NCI-H1417 treated with DMSO at 0.1 percent for 48 hours (cell line): Measurements from ENCODE around the gene NPEPL1.

ENCODE experiments used
- DNase-seq: peaks from one replicate; lab custom pipeline; 2025; lab: John Stamatoyannopoulos, UW

Gene NPEPL1

DNA sequence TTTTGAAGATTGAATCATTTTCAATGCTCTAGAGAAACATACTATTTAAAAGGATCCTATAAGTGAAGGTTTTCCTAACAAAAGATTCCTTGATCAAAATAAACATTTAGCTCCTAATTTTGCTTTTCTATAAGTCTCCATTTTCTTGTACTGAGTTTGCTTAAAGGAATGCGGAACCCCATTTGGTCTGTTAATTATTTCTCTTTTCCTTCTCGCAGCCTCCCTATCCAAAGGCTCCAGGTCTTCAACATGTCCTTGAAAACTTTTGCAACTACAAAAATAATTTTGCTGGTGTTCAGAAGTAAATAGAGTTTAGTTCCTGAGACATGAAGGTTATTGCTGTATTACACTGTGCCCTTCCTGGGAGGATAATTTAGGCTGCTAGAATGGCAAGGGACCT is 8.3 kb upstream of the NPEPL1 start:
- no peak for DNase-seq

DNA sequence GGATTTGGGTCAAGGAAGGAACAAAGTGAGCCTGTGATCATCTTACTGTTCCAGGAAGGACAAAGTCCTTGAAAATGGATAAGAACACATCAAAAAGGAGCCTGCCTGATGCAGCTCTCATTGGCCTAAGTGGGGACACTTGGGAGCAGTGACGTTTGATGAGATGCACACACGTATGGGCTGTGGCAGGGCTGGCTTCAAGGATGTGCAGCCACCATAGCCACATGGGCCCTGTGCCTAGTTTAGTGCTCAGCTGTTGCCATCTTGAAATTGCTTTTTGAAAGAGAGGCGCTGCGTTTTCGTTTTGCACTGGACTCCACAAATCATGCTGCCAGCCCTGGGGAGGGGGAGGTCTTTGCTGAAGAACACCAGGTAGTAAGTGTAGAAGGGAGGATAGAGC is 6.6 kb upstream of the NPEPL1 start:
- DNase-seq = no peak

DNA sequence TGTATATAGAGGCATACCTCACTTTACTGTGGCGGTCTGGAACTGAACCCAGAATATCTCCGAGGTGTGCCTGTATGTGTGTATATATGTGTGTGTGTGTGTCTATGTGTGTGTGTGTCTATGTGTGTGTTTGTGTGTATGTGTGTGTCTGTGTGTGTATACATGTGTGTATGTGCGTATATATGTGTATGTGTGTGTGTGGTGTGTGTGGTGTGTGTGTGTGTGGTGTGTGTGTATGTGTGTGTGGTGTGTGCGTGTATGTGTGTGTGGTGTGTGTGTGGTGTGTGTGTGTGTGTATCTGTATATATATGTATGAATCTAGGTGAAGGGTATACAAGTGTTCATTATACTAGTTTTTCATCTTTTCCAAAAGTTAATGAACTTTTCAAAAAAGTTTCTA is 4.2 kb upstream of the NPEPL1 start:
- no peak for DNase-seq

- no peak for DNase-seq
Measured at GRCh38 chr20:58688840-58689239, 3.8 kb upstream of the NPEPL1 start.

GRCh38 chr20:58690396-58691135 is 2.0 kb upstream of the NPEPL1 start:
- no peak for DNase-seq

DNA sequence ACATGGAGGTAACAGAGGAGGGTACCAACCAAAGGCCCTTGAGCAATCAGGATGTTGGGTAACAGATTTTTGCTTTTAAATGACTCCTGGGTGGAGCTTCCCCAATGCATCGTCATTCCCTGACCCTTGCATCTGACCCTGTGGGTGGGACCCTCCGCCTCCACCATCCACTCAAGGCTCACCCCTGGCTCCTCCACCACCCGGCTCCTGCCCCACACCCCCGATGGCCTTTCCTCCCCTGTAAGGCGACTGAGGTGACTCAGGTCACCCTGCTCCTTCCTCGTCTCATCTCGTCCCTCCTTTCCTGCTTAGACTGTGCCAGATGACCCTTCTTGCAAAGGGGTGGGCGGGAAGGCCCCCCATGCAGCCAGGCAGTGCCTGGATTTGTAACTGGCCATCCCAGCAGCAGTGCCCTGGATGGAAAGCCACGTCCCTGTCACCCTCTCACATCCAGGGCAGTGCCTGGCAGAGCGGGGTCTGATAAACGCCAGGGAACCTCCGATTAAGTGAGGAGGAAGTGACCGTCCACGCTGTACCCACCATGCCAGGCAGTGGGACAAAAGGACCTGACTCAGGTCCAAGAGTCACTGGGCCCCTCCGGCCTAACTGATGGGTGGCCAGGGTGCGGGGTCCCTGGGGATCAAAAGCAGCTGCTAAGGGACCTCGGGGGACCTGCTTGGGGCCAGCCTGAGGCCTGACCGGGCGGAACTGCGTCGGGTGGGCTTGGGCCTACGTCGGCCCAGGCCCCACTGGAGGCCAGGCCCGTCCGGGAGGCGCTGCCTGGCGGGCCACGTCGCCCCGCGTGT is 624 bp upstream of the NPEPL1 start:
- DNase-seq = no peak

DNA sequence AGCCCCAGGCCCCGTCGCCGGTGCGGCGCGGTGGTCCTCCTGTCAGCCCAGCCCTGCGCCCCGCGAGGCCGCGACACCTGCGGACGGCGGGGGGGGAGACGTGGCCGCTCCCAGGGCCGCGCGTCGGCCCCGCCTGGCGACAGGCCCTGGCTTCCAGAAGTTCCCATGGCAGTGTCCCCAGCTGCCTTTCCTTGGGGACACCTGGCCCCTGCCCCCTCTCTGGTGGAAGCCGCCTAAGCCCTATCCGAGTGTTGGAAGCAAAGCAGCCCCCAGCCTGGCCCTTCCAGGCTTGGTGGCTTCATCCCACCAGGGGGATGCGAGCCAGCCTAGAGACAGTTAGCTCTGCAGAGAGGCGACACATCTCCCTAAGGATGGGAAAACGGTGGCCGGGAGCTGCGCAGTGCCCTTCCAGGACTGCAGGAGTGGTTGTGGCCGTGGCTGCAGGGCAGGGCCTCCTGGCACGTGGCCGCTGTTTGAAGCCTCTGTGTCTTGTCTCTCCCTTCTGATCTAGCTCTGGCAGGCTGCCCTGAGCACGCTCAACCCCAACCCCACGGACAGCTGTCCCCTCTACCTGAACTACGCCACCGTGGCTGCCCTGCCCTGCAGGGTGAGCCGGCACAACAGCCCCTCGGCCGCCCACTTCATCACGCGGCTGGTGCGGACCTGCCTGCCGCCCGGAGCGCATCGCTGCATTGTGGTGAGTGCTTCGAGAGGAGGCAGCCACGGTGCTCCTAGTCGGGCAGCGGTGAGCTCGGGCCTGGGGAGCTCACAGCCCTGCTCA is 816 bp downstream of the NPEPL1 start:
- no peak for DNase-seq

DNA sequence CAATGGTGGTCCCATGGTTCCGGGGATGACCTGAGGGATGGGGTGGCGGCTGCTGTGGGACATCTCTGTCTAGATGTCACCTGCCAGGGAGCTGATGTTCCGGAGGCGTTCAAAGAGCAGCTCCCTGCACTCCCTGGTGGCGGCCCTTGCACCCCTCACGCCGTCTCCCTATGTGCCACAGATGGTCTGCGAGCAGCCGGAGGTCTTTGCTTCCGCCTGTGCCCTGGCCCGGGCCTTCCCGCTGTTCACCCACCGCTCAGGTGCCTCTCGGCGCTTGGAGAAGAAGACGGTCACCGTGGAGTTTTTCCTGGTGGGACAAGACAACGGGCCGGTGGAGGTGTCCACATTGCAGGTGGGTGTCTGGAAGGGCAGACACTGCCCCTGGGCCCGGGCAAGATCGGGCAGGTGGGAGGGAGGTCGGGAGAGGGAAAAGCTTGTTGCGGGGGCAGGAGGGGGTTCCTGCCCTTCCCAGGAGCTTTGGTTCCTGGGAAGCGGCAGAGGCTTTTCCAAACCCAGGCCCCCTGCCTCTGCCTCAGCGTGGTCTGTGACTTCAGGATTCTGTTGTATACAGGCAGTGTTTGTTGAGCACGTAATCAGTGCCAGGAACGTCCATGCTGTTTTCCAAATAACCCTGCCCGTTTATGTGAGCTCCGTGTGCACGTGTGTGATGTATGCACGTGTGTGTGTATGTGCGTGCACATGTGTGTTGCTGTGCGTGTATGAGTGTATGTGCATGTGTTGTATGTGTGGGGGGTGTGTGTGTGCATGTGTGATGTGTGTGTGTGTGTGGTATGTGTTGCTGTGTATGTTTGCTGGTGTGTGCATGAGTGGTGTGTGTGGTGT is 1.9 kb downstream of the NPEPL1 start:
- no peak for DNase-seq

GRCh38 chr20:58695084-58695722 is 2.6 kb downstream of the NPEPL1 start:
- DNase-seq = no peak

DNA sequence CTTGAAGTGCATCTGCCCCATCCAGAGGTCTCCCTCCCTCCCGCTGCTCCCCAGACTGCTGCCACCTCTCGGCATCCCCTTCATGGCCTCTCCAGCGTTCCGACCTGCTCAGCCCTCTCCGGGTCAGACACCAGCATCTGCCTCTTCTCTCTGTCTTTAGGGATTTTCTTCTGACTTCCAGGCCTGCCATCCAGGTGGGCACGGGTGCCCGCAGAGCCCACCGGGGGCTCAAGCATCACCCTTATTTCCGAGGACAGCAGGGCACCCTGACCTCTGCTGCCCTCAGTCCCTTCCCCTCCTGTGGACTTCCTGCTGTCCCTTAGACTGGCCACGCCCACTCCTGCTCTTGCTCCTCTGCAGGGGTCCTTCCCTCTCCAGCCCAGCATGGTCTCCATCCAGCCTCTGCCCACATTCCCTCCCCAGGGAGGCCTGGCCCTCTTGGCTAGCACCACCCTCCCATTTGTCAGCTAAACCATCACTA is 3.3 kb downstream of the NPEPL1 start:
- no peak for DNase-seq

DNA sequence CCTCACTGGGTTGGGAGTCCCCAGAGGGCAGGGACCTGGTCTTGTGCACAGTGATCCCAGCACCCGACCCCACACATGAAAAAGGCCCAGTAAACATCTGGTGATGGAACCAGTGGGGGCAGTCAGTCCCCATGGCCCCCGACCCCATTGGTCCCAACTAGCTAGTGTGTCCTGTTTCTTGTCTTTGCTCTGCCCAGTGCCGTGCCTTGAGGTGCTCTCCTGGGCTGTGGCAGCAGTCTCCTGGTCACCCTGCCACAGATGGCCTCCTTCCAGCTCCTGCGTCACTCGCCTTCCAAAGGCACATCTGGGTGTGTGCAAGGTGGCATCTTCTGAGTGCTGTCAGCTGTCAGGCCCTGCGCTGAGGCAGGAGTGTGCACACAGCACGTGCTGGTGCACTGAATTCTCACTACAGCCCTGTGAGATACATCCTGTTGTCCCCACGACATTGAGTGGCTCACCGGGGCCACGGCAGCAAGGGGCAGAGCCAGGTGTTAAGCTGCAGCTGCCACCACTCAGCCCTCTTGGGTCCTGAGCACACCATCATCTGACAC is 3.9 kb downstream of the NPEPL1 start:
- DNase-seq = no peak

- DNase-seq = no peak
Measured at GRCh38 chr20:58697201-58697866, 4.7 kb downstream of the NPEPL1 start.

DNA sequence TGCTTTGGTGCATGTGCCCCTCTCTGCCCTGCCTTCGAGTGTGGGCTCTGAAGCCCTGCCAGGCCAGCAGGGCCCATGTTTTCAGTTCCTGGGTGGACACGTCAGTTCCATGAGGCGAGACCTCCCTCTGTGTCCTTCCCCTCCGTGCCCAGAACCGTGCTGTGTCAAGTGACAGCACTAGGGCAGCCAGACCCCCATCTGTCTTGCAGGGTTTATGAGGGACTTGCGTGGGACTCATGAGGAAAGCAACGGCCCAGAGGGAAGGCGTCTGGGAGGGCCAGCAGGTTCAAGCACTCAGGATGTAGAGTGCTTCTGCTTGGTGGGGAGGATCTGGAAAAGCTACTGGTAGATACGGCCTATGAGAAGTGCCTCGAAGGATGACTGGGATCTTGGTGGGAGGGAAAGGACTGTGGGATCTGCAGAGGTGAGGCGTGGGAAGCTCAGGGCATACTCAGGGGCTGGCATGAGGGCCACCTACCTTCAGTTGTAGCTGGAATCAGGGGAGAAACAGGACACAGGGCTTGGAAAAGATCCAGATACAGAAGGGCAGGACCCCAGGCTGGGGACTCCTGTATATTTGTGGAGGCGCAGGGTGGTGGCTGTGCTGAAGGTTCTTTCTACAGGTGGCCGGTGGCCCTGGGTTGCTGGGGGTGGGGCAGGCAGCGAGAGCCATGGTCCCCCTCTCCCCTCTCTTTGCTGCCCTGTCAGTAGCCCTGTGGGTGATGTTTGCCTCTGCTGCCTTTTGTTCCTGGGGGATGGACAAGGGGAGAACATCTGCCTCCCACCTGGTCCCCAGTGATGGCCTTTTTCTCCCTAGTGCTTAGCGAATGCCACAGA is 5.5 kb downstream of the NPEPL1 start:
- DNase-seq = no peak

DNA sequence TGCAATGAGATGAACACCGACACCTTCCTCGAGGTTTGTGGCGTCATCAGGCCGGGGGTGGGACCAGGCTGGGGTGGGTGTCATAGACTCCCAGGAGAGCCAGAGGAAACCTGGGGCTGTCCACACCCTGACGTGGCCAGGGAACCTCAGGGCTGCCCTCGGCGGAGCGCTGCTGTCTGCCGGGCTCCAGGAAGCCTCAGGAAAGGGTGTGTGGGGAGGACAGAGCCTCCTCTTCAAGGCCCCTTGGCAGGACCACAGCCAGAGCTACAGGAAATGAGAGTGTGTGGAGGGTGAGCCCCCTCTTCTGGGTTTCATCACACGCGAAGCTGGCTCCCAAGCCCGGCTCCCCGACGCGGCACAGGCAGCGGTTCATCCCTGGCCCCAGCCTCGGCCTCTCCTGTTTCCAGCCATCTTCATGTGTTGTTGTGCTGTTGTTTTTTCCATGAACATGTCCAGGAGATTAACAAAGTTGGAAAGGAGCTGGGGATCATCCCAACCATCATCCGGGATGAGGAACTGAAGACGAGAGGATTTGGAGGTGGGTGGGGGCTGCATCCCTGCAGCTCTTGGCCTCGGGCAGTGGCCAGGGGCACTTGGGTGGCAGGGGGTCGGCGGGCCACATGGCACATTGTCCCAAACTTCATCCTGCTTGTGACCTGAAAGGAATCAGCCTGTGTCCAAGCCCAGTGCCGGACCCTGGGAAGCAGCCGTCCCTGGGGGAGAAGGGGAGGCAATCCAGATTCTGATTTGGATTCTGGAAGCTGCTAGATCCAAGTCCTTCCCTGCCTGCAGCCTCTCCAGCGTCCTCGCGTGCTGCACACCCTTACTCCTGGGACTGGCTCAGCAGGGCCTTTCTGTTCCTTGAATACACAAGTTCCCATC is 6.4 kb downstream of the NPEPL1 start:
- DNase-seq = no peak

GRCh38 chr20:58699623-58700107 is 7.1 kb downstream of the NPEPL1 start:
- no peak for DNase-seq

GRCh38 chr20:58700121-58700821 is 7.7 kb downstream of the NPEPL1 start:
- DNase-seq = no peak

GRCh38 chr20:58700823-58701222 is 8.2 kb downstream of the NPEPL1 start:
- DNase-seq = no peak
